ENCODE results near the gene SLBP.

Gene SLBP

GRCh38 chr4:1749370-1749769, 37.3 kb upstream of the SLBP start:
- DNase-seq (ENCODE audit: low read depth in 2 of 2, low spot score in 1 of 2): no peak

- peak; percentile 45 to 58 for DNase-seq (ENCODE audit: low read depth in 2 of 2, low spot score in 1 of 2)
Measured at GRCh38 chr4:1748465-1748995, 36.4 kb upstream of the SLBP start.

GRCh38 chr4:1747603-1747967, 35.5 kb upstream of the SLBP start:
- no peak for DNase-seq (ENCODE audit: low read depth in 2 of 2, low spot score in 1 of 2)

GRCh38 chr4:1746919-1747602, 34.9 kb upstream of the SLBP start:
- DNase-seq (ENCODE audit: low read depth in 2 of 2, low spot score in 1 of 2): no peak

- peak; percentile 56 to 64 for DNase-seq (ENCODE audit: low read depth in 2 of 2, low spot score in 1 of 2)
Measured at GRCh38 chr4:1746265-1746691, 34.2 kb upstream of the SLBP start.

- DNase-seq (ENCODE audit: low read depth in 2 of 2, low spot score in 1 of 2): no peak
Measured at GRCh38 chr4:1745697-1746096, 33.6 kb upstream of the SLBP start.

- DNase-seq (ENCODE audit: low read depth in 2 of 2, low spot score in 1 of 2): no peak
Measured at GRCh38 chr4:1745165-1745564, 33.0 kb upstream of the SLBP start.

- DNase-seq (ENCODE audit: low read depth in 2 of 2, low spot score in 1 of 2): no peak
Measured at GRCh38 chr4:1744552-1744951, 32.4 kb upstream of the SLBP start.

- no peak for DNase-seq (ENCODE audit: low read depth in 2 of 2, low spot score in 1 of 2)
Measured at GRCh38 chr4:1743975-1744374, 31.9 kb upstream of the SLBP start.

- DNase-seq (ENCODE audit: low read depth in 2 of 2, low spot score in 1 of 2): no peak
Measured at GRCh38 chr4:1743551-1743950, 31.4 kb upstream of the SLBP start.

- no peak for DNase-seq (ENCODE audit: low read depth in 2 of 2, low spot score in 1 of 2)
Measured at GRCh38 chr4:1741208-1741607, 29.1 kb upstream of the SLBP start.

GRCh38 chr4:1740021-1740545, 28.0 kb upstream of the SLBP start:
- no peak for DNase-seq (ENCODE audit: low read depth in 2 of 2, low spot score in 1 of 2)

- no peak for DNase-seq (ENCODE audit: low read depth in 2 of 2, low spot score in 1 of 2)
Measured at GRCh38 chr4:1739358-1739757, 27.2 kb upstream of the SLBP start.

GRCh38 chr4:1738410-1738809, 26.3 kb upstream of the SLBP start:
- DNase-seq (ENCODE audit: low read depth in 2 of 2, low spot score in 1 of 2): no peak

- DNase-seq (ENCODE audit: low read depth in 2 of 2, low spot score in 1 of 2): no peak
Measured at GRCh38 chr4:1737666-1738065, 25.5 kb upstream of the SLBP start.

GRCh38 chr4:1736812-1737211, 24.7 kb upstream of the SLBP start:
- no peak for DNase-seq (ENCODE audit: low read depth in 2 of 2, low spot score in 1 of 2)

- no peak for DNase-seq (ENCODE audit: low read depth in 2 of 2, low spot score in 1 of 2)
Measured at GRCh38 chr4:1735215-1735614, 23.1 kb upstream of the SLBP start.

GRCh38 chr4:1732911-1733310, 20.8 kb upstream of the SLBP start:
- DNase-seq (ENCODE audit: low read depth in 2 of 2, low spot score in 1 of 2): no peak

GRCh38 chr4:1731180-1731579, 19.1 kb upstream of the SLBP start:
- DNase-seq (ENCODE audit: low read depth in 2 of 2, low spot score in 1 of 2): no peak

- DNase-seq (ENCODE audit: low read depth in 2 of 2, low spot score in 1 of 2): no peak
Measured at GRCh38 chr4:1730532-1731135, 18.5 kb upstream of the SLBP start.

GRCh38 chr4:1728061-1728980, 16.2 kb upstream of the SLBP start:
- no peak for DNase-seq (ENCODE audit: low read depth in 2 of 2, low spot score in 1 of 2)

All from stimulated activated CD8-positive, alpha-beta memory T cell treated with anti-CD3 and anti-CD28 coated beads, Interleukin-4, amount 100 ng/mL, for 1 hour (primary cell).